OCI-LY1 (cell line): ENCODE results near the gene CDAN1.

Experiments used
- H2AFZ ChIP-seq: fragments of 200-600 bp; sonication (generic), shearing (Covaris generic); 2 replicates; pipeline ENCODE4 v1.6.0; 2014; ENCODE audit warnings: antibody characterized with exemption, mild to moderate bottlenecking, low read length
- H3F3A ChIP-seq: fragments of 200-600 bp; sonication (generic), shearing (Covaris generic); 2 replicates; pipeline ENCODE4 v1.6.0; 2014; ENCODE audit warnings: mild to moderate bottlenecking, antibody characterized with exemption, low read length, moderate library complexity; ENCODE audit not compliant: insufficient read depth
- H3K27ac ChIP-seq: fragments of 200-600 bp; sonication (generic); 2 replicates; pipeline ENCODE4 v1.5.1; 2014; ENCODE audit warnings: low read length, mixed run types, mild to moderate bottlenecking, low read depth; ENCODE audit not compliant: poor library complexity, severe bottlenecking
- H3K27me3 ChIP-seq: fragments of 200-600 bp; sonication (generic); 2 replicates; pipeline ENCODE4 v1.6.0; 2014; ENCODE audit warnings: antibody characterized with exemption, mild to moderate bottlenecking, low read length, moderate library complexity; ENCODE audit not compliant: insufficient read depth
- H3K36me3 ChIP-seq: fragments of 200-600 bp; sonication (generic); 2 replicates; pipeline ENCODE4 v1.6.1; 2014; ENCODE audit warnings: mild to moderate bottlenecking, antibody characterized with exemption, low read length, moderate library complexity, mixed read lengths; ENCODE audit not compliant: insufficient read depth
- H3K4me1 ChIP-seq: fragments of 200-600 bp; sonication (generic); 2 replicates; pipeline ENCODE4 v1.5.1; 2014; ENCODE audit warnings: mild to moderate bottlenecking, low read length, moderate library complexity; ENCODE audit not compliant: insufficient read depth, severe bottlenecking
- H3K4me2 ChIP-seq: fragments of 200-600 bp; sonication (generic), shearing (Covaris generic); 2 replicates; pipeline ENCODE4 v1.6.1; 2014; ENCODE audit warnings: low read length
- H3K4me3 ChIP-seq: fragments of 200-600 bp; sonication (generic); 2 replicates; pipeline ENCODE4 v1.5.1; 2014; ENCODE audit warnings: low read length, low read depth, mild to moderate bottlenecking, mixed read lengths; ENCODE audit not compliant: poor library complexity, severe bottlenecking
- H3K79me2 ChIP-seq: fragments of 200-600 bp; shearing (Covaris generic); 2 replicates; pipeline ENCODE4 v1.6.1; 2016; ENCODE audit warnings: mixed run types, low read length, mixed read lengths; ENCODE audit not compliant: insufficient read depth
- H3K9ac ChIP-seq: fragments of 200-600 bp; sonication (generic), shearing (Covaris generic); 2 replicates; pipeline ENCODE4 v1.6.1; 2014; ENCODE audit warnings: mild to moderate bottlenecking, low read length, mixed read lengths
- H3K9me2 ChIP-seq: fragments of 200-600 bp; sonication (generic), shearing (Covaris generic); 2 replicates; pipeline ENCODE4 v1.6.1; 2014; ENCODE audit warnings: low read depth, mild to moderate bottlenecking, low read length, mixed read lengths
- H3K9me3 ChIP-seq: fragments of 200-600 bp; shearing (Covaris generic); 2 replicates; pipeline ENCODE4 v1.6.1; 2014; ENCODE audit warnings: low read length, mixed read lengths
- H4K20me1 ChIP-seq: fragments of 200-600 bp; sonication (generic), shearing (Covaris generic); 2 replicates; pipeline ENCODE4 v1.6.0; 2016; ENCODE audit warnings: mild to moderate bottlenecking, low read length; ENCODE audit not compliant: insufficient read depth
- CTCF ChIP-seq: fragments of 200-600 bp; sonication (generic), shearing (Covaris generic); IDR thresholded peaks from 2 replicates; pipeline ENCODE4 v1.5.1; 2017; ENCODE audit warnings: mild to moderate bottlenecking, antibody characterized with exemption, low read length, moderate library complexity, mixed read lengths
- EZH2 ChIP-seq: fragments of 200-600 bp; sonication (generic), shearing (Covaris generic); IDR thresholded peaks from 2 replicates; pipeline ENCODE4 v1.8.0; 2017; ENCODE audit warnings: borderline replicate concordance, mixed run types, mild to moderate bottlenecking, antibody characterized with exemption, low read length, moderate library complexity, mixed read lengths

Gene CDAN1

GRCh38 chr15:42724276-42724675 lies 12.7 kb downstream of the CDAN1 start:
- no peaks in the 10 kb centered on the region for H3K9me2 ChIP-seq
- no peak overlapping the region for H3K4me3 ChIP-seq
- peaks cover 94% of the 10 kb centered on the region for H3K36me3 ChIP-seq
- no peaks in the 10 kb centered on the region for H3F3A ChIP-seq
- no peak overlapping the region for H3K4me2 ChIP-seq
- H3K79me2 ChIP-seq = no peaks in the 10 kb centered on the region
- H3K4me1 ChIP-seq = no peaks in the 10 kb centered on the region
- H4K20me1 ChIP-seq = no peaks in the 10 kb centered on the region
- TF ChIP-seq EZH2 (no peak), CTCF (no peak)
- no peaks in the 10 kb centered on the region for H3K9me3 ChIP-seq
- no peaks in the 10 kb centered on the region for H3K27me3 ChIP-seq
- no peak overlapping the region for H3K27ac ChIP-seq
- H2AFZ ChIP-seq = no peak overlapping the region
- H3K9ac ChIP-seq = no peak overlapping the region

GRCh38 chr15:42723068-42723467 lies 13.9 kb downstream of the CDAN1 start:
- Histone ChIP-seq H3K79me2 (no peaks in the 10 kb centered on the region), H3K36me3 (peaks cover 93% of the 10 kb centered on the region), H3K9ac (no peak overlapping the region), H3F3A (no peaks in the 10 kb centered on the region), H2AFZ (no peak overlapping the region), H3K9me3 (no peaks in the 10 kb centered on the region), H3K27me3 (no peaks in the 10 kb centered on the region), H4K20me1 (no peaks in the 10 kb centered on the region), H3K27ac (no peak overlapping the region), H3K4me3 (no peak overlapping the region), H3K9me2 (no peaks in the 10 kb centered on the region), H3K4me1 (no peaks in the 10 kb centered on the region), H3K4me2 (no peak overlapping the region)
- TF ChIP-seq CTCF (peak; percentile 31; the same call in 1 of the 2 replicates), EZH2 (no peak)

GRCh38 chr15:42721916-42722315 lies 15.0 kb downstream of the CDAN1 start:
- Histone ChIP-seq H3K36me3 (peaks cover 81% of the 10 kb centered on the region), H3K9ac (no peak overlapping the region), H3K9me3 (no peaks in the 10 kb centered on the region), H3K4me2 (no peak overlapping the region), H3K4me3 (no peak overlapping the region), H3K4me1 (no peaks in the 10 kb centered on the region), H3K27me3 (no peaks in the 10 kb centered on the region), H3K27ac (no peak overlapping the region), H4K20me1 (no peaks in the 10 kb centered on the region), H2AFZ (no peak overlapping the region), H3F3A (no peaks in the 10 kb centered on the region), H3K79me2 (no peaks in the 10 kb centered on the region), H3K9me2 (no peaks in the 10 kb centered on the region)
- no peak for TF ChIP-seq CTCF
- no peak for TF ChIP-seq EZH2
